GM12878 (cell line): ENCODE results near the gene MAGIX. TPM values are rescaled to one million over a fixed set of nuclear protein-coding genes. Genes with fewer than 3 reads are reported as not detected.

Experiments used
- ATF7 ChIP-seq: fragments of 450-650 bp; IDR thresholded peaks from 2 replicates; pipeline ENCODE4 v1.6.1; 2016; ENCODE audit warnings: low read depth, mild to moderate bottlenecking
- BACH1 ChIP-seq: fragments of 450-650 bp; IDR thresholded peaks from 2 replicates; pipeline ENCODE4 v1.6.1; 2017; ENCODE audit warnings: mild to moderate bottlenecking, borderline replicate concordance
- BCLAF1 ChIP-seq: fragments of 450-650 bp; IDR thresholded peaks from 2 replicates; pipeline ENCODE4 v1.6.1; 2017; ENCODE audit warnings: antibody characterized with exemption, mild to moderate bottlenecking, moderate library complexity
- CREB1 ChIP-seq: IDR thresholded peaks from 2 replicates; pipeline ENCODE4 v1.6.1; 2012; ENCODE audit warnings: low read depth, mild to moderate bottlenecking, inconsistent platforms
- CTCF ChIP-seq, 3 experiments: IDR thresholded peaks in 2 of 3; conservative IDR thresholded peaks in 1 of 3; 2 replicates each; pipeline ENCODE4 v1.5.1; 2011; ENCODE audit warnings: low read depth in 3 of 3, low read length in 3 of 3, mild to moderate bottlenecking in 3 of 3, control low read depth in 2 of 3, moderate library complexity in 2 of 3, inconsistent platforms in 1 of 3, mixed read lengths in 1 of 3; ENCODE audit not compliant: control insufficient read depth in 2 of 3, insufficient read depth in 1 of 3; ENCODE audit errors: extremely low read depth in 1 of 3
- FOXK2 ChIP-seq: fragments of 450-650 bp; IDR thresholded peaks from 2 replicates; pipeline ENCODE4 v1.6.1; 2017; ENCODE audit warnings: mild to moderate bottlenecking, moderate library complexity
- FOXM1 ChIP-seq: IDR thresholded peaks from 2 replicates; pipeline ENCODE4 v1.6.1; 2012; ENCODE audit warnings: low read depth, mild to moderate bottlenecking, inconsistent platforms, low read length, moderate library complexity
- HDAC6 ChIP-seq: fragments of 200-600 bp; sonication (generic); IDR thresholded peaks from one replicate; pipeline ENCODE4 v1.8.0; 2017; ENCODE audit warnings: antibody characterized with exemption; ENCODE audit not compliant: unreplicated experiment
- KDM1A ChIP-seq: fragments of 200-600 bp; sonication (generic); IDR thresholded peaks from 2 replicates; pipeline ENCODE4 v1.6.1; 2016; ENCODE audit warnings: borderline replicate concordance
- MYB ChIP-seq: fragments of 150-350 bp; IDR thresholded peaks from 2 replicates; pipeline ENCODE4 v1.6.1; 2014; ENCODE audit warnings: mild to moderate bottlenecking, low read depth, low read length, borderline replicate concordance
- NBN ChIP-seq: fragments of 450-650 bp; IDR thresholded peaks from 2 replicates; pipeline ENCODE4 v1.6.1; 2016
- PAX8 ChIP-seq: fragments of 450-650 bp; IDR thresholded peaks from 2 replicates; pipeline ENCODE4 v1.6.1; 2017; ENCODE audit warnings: mild to moderate bottlenecking, moderate library complexity
- PRDM15 ChIP-seq: fragments of 450-650 bp; formaldehyde crosslinking; IDR thresholded peaks from 2 replicates; pipeline ENCODE4 v1.4.0; 2020; ENCODE audit warnings: mild to moderate bottlenecking, moderate library complexity
- RAD51 ChIP-seq: fragments of 450-650 bp; IDR thresholded peaks from 2 replicates; pipeline ENCODE4 v1.6.1; 2016; ENCODE audit warnings: moderate library complexity, mild to moderate bottlenecking, inconsistent platforms
- SIN3A ChIP-seq: IDR thresholded peaks from 2 replicates; pipeline ENCODE4 v1.6.1; 2012; ENCODE audit warnings: low read depth, low read length, improper control_type of control experiment
- USF1 ChIP-seq: IDR thresholded peaks from 2 replicates; pipeline ENCODE4 v1.6.1; 2011; ENCODE audit warnings: borderline replicate concordance, low read depth, mild to moderate bottlenecking, moderate library complexity, mixed read lengths, low read length; ENCODE audit not compliant: insufficient read depth; ENCODE audit errors: extremely low read length
- polyA plus RNA-seq, 11 experiments: library from polyadenylated mRNA; depleted of rRNA in 4 of 11; unstranded in 6 of 11; stranded (reverse) in 5 of 11; fragments of >200 nt; fragmentation: Nextera tagmentation in 4 of 11; fragmentation: Illumina TruSeq in 1 of 11; extraction: Ambion mirVana in 4 of 11; extraction: Trizol in 1 of 11; gene quantifications; 1 replicate in 1 of 11; 2 replicates in 10 of 11; pipeline versions ENCODE4 v1.2.1 to v1.2.3, GENCODE V29; 2011 to 2016; ENCODE audit warnings: inconsistent platforms in 2 of 11, missing spikeins in 2 of 11, low read depth in 1 of 11
- total RNA-seq, 4 experiments: library from RNA; depleted of rRNA in 3 of 4; stranded (reverse); fragments of >200 nt in 3 of 4; fragmentation: Illumina TruSeq in 1 of 4; extraction: Trizol in 1 of 4; gene quantifications; 2 replicates each; pipeline versions ENCODE4 v1.2.1 to v1.2.3, GENCODE V29; 2013 to 2021
- TF ChIP-seq, protein P1 (sequence below): fragments of 450-650 bp; conservative IDR thresholded peaks from 2 replicates; pipeline ENCODE4 v1.6.1; 2017; ENCODE audit warnings: mild to moderate bottlenecking, moderate library complexity

Gene MAGIX
- total and polyA plus RNA-seq, 10 of the 15 experiments (the other 5 are each of a cell fraction or from before 2014, with no cell fraction given) = 0.03 to 2.5 (median 0.82) TPM

GRCh38 chrX:49165901-49166881 lies 3.6 kb downstream of the MAGIX start (continued):
- TF ChIP-seq, protein P1, sequence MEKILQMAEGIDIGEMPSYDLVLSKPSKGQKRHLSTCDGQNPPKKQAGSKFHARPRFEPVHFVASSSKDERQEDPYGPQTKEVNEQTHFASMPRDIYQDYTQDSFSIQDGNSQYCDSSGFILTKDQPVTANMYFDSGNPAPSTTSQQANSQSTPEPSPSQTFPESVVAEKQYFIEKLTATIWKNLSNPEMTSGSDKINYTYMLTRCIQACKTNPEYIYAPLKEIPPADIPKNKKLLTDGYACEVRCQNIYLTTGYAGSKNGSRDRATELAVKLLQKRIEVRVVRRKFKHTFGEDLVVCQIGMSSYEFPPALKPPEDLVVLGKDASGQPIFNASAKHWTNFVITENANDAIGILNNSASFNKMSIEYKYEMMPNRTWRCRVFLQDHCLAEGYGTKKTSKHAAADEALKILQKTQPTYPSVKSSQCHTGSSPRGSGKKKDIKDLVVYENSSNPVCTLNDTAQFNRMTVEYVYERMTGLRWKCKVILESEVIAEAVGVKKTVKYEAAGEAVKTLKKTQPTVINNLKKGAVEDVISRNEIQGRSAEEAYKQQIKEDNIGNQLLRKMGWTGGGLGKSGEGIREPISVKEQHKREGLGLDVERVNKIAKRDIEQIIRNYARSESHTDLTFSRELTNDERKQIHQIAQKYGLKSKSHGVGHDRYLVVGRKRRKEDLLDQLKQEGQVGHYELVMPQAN = no peak
- TF ChIP-seq SIN3A (no peak), KDM1A (no peak), BACH1 (no peak), PRDM15 (no peak), CREB1 (no peak), CTCF (IDR thresholded peaks at IDR 0.05 in 2 of 3, conservative IDR thresholded peaks at IDR 0.05 in 1 of 3; ENCODE audit: control insufficient read depth in 2 of 3, extremely low read depth in 1 of 3, insufficient read depth in 1 of 3, low read depth in 3 of 3, low read length in 3 of 3) (peak; percentile 9 to 41 (median 41); a peak in 2 of 6 replicates), NBN (peak; percentile 47; the same call in 1 of the 2 replicates), RAD51 (no peak), BCLAF1 (peak; percentile 84), MYB (no peak), USF1 (no peak), PAX8 (no peak), HDAC6 (no peak), FOXM1 (no peak), FOXK2 (peak; percentile 95), ATF7 (peak; percentile 98)
